Measurements from ENCODE around the gene PTPN3.

DNA sequence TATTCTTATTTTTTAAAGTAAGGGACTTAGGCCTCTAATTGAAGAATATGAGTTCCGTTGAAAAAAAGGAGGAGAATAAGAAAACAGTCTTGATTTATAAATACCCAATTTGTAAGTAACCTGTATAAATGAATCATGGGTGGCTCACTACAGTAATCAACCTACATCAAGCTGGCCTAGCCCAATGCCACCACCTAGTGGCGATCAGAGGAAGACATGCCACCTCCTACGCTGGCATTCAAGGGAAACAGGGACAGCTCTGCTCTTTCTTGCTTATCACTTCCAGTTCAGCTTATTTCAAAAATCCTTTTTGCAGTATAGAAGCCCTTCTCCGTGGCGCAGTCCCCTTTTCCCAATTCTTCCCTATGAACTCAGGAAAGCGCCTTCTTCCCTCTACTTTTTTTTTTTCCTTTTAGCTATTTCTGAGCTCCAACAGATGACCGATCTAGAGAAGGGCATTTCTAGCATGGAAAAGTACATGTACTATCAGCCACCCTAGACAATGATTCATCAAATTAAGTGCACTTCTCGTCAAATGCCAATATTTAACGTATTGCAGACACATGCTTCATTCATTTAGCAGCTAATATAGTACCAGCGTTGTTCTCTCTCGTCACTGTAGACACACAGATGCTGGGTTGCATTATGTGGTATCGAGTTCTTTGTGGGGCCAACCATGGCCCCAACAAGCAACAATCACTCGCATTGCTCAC lies 28.3 kb downstream of the PTPN3 start:
- TF ChIP-seq, protein P1, sequence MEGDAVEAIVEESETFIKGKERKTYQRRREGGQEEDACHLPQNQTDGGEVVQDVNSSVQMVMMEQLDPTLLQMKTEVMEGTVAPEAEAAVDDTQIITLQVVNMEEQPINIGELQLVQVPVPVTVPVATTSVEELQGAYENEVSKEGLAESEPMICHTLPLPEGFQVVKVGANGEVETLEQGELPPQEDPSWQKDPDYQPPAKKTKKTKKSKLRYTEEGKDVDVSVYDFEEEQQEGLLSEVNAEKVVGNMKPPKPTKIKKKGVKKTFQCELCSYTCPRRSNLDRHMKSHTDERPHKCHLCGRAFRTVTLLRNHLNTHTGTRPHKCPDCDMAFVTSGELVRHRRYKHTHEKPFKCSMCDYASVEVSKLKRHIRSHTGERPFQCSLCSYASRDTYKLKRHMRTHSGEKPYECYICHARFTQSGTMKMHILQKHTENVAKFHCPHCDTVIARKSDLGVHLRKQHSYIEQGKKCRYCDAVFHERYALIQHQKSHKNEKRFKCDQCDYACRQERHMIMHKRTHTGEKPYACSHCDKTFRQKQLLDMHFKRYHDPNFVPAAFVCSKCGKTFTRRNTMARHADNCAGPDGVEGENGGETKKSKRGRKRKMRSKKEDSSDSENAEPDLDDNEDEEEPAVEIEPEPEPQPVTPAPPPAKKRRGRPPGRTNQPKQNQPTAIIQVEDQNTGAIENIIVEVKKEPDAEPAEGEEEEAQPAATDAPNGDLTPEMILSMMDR (IDR thresholded peaks at IDR 0.05; ENCODE audit: low read depth, low read length, missing input control): peak; percentile 85
- no peak for TF ChIP-seq SP1 (IDR thresholded peaks at IDR 0.05)
- TF ChIP-seq HNF4A (conservative IDR thresholded peaks at IDR 0.05): no peak
- TF ChIP-seq TAF1 (conservative IDR thresholded peaks at IDR 0.05): no peak
- TF ChIP-seq RXRA (IDR thresholded peaks at IDR 0.05): no peak
- TF ChIP-seq HNF4G (IDR thresholded peaks at IDR 0.05): no peak
- TF ChIP-seq JUND (IDR thresholded peaks at IDR 0.05): no peak
- TF ChIP-seq GABPA (IDR thresholded peaks at IDR 0.05 in 1 of 2, conservative IDR thresholded peaks at IDR 0.05 in 1 of 2): no peak
- peak; percentile 35 for TF ChIP-seq REST (IDR thresholded peaks at IDR 0.05)
- peak; percentile 91 to 92 for TF ChIP-seq RAD21 (IDR thresholded peaks at IDR 0.05)
- TF ChIP-seq, protein P2, sequence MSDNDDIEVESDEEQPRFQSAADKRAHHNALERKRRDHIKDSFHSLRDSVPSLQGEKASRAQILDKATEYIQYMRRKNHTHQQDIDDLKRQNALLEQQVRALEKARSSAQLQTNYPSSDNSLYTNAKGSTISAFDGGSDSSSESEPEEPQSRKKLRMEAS (IDR thresholded peaks at IDR 0.05): no peak
- no peak for TF ChIP-seq NR2F2 (IDR thresholded peaks at IDR 0.05)
- TF ChIP-seq ATF3 (IDR thresholded peaks at IDR 0.05): no peak
- TF ChIP-seq EGR1 (IDR thresholded peaks at IDR 0.05; ENCODE audit: low read depth in 2 of 2): no peak
